GM12801 (cell line): ENCODE data around the gene FCGBP.

Experiments used
- CTCF ChIP-seq: IDR thresholded peaks from one replicate; pipeline ENCODE4 v1.5.1; 2011; ENCODE audit warnings: control low read depth; ENCODE audit not compliant: insufficient read length; ENCODE audit errors: extremely low read depth

Gene FCGBP

GRCh38 chr19:39941151-39941550 is 6.7 kb upstream of the FCGBP start:
- no peak for TF ChIP-seq CTCF

GRCh38 chr19:39940221-39940833 is 5.9 kb upstream of the FCGBP start:
- TF ChIP-seq CTCF: no peak

GRCh38 chr19:39939556-39939955 is 5.1 kb upstream of the FCGBP start:
- no peak for TF ChIP-seq CTCF

- no peak for TF ChIP-seq CTCF
Observed at GRCh38 chr19:39937787-39938186, 3.4 kb upstream of the FCGBP start.

GRCh38 chr19:39937094-39937720 is 2.8 kb upstream of the FCGBP start:
- no peak for TF ChIP-seq CTCF

GRCh38 chr19:39936622-39937021 is 2.2 kb upstream of the FCGBP start:
- no peak for TF ChIP-seq CTCF

GRCh38 chr19:39936020-39936419 is 1.6 kb upstream of the FCGBP start:
- TF ChIP-seq CTCF: no peak
